HEK293 (cell line): ENCODE data around the gene CIAO2A.

Source experiments
- CTCF ChIA-PET: fragments of 350-600 bp; formaldehyde crosslinking; extraction: SDS; loops from one replicate; lab custom pipeline; 2021; ENCODE audit warnings: antibody characterized with exemption; lab: Yijun Ruan, JAX
- POLR2A ChIA-PET: fragments of 300-600 bp; formaldehyde crosslinking; extraction: SDS; loops from one replicate; lab custom pipeline; 2020; ENCODE audit warnings: antibody characterized with exemption, inconsistent platforms; lab: Yijun Ruan, JAX
- H3K27ac ChIP-seq: fragments of 200-500 bp; sonication (Bioruptor generic); 2 replicates; pipeline ENCODE4 v1.5.1; 2014; ENCODE audit warnings: low read depth, low read length, control low read depth, inconsistent platforms; ENCODE audit errors: extremely low read depth
- H3K36me3 ChIP-seq, 2 experiments: fragments of 200-500 bp in 1 of 2; sonication (Bioruptor generic) in 1 of 2; 1 replicate in 1 of 2; 2 replicates in 1 of 2; pipeline ENCODE4 v1.5.1; 2014 to 2017; ENCODE audit warnings: inconsistent platforms in 2 of 2, low read length in 2 of 2; ENCODE audit not compliant: control insufficient read depth in 2 of 2, insufficient read depth in 1 of 2
- H3K4me1 ChIP-seq: fragments of 200-500 bp; sonication (Bioruptor generic); 2 replicates; pipeline ENCODE4 v1.5.1; 2014; ENCODE audit warnings: mild to moderate bottlenecking, low read length, inconsistent platforms; ENCODE audit not compliant: control insufficient read depth, insufficient read depth
- H3K4me3 ChIP-seq: 2 replicates; pipeline ENCODE4 v1.5.1; 2011; ENCODE audit warnings: low read depth, mild to moderate bottlenecking, control low read depth, low read length, moderate library complexity
- H3K9me3 ChIP-seq: fragments of 200-500 bp; sonication (Bioruptor generic); 2 replicates; pipeline ENCODE4 v1.5.1; 2014; ENCODE audit warnings: low read depth, low read length, inconsistent platforms; ENCODE audit not compliant: control insufficient read depth, insufficient read depth
- IKZF3 ChIP-seq: fragments of 450-650 bp; IDR thresholded peaks from 2 replicates; pipeline ENCODE4 v1.5.0; 2018; ENCODE audit warnings: missing biosample characterization, mild to moderate bottlenecking, missing genetic modification characterization, moderate library complexity
- KLF7 ChIP-seq: fragments of 450-650 bp; formaldehyde crosslinking; IDR thresholded peaks from 2 replicates; pipeline ENCODE4 v1.5.1; 2016; ENCODE audit warnings: missing biosample characterization, missing genetic modification characterization, borderline replicate concordance
- PRDM2 ChIP-seq: fragments of 450-650 bp; formaldehyde crosslinking; IDR thresholded peaks from 2 replicates; pipeline ENCODE4 v1.5.1; 2016; ENCODE audit warnings: missing biosample characterization, missing genetic modification characterization, borderline replicate concordance
- SP7 ChIP-seq: fragments of 450-650 bp; formaldehyde crosslinking; IDR thresholded peaks from 2 replicates; pipeline ENCODE4 v1.5.1; 2016; ENCODE audit warnings: missing biosample characterization, missing genetic modification characterization
- ZBTB17 ChIP-seq: fragments of 450-650 bp; formaldehyde crosslinking; IDR thresholded peaks from 2 replicates; pipeline ENCODE4 v1.5.1; 2016; ENCODE audit warnings: missing biosample characterization, missing genetic modification characterization
- ZFP41 ChIP-seq: fragments of 450-650 bp; formaldehyde crosslinking; IDR thresholded peaks from 2 replicates; pipeline ENCODE4 v1.5.1; 2016; ENCODE audit warnings: missing biosample characterization, missing genetic modification characterization, borderline replicate concordance
- ZFP69B ChIP-seq: fragments of 450-650 bp; formaldehyde crosslinking; IDR thresholded peaks from 2 replicates; pipeline ENCODE4 v1.5.1; 2016; ENCODE audit warnings: missing biosample characterization, missing genetic modification characterization
- ZNF132 ChIP-seq: fragments of 450-650 bp; formaldehyde crosslinking; IDR thresholded peaks from 2 replicates; pipeline ENCODE4 v1.5.1; 2017; ENCODE audit warnings: missing biosample characterization, missing genetic modification characterization, borderline replicate concordance
- ZNF202 ChIP-seq: fragments of 450-650 bp; formaldehyde crosslinking; IDR thresholded peaks from 2 replicates; pipeline ENCODE4 v1.5.1; 2016; ENCODE audit warnings: missing biosample characterization, missing genetic modification characterization, borderline replicate concordance
- ZNF354C ChIP-seq: fragments of 450-650 bp; formaldehyde crosslinking; IDR thresholded peaks from 2 replicates; pipeline ENCODE4 v1.5.1; 2016; ENCODE audit warnings: missing biosample characterization, missing genetic modification characterization, low read depth, borderline replicate concordance
- ZNF433 ChIP-seq: fragments of 450-650 bp; formaldehyde crosslinking; IDR thresholded peaks from 2 replicates; pipeline ENCODE4 v1.5.1; 2016; ENCODE audit warnings: missing biosample characterization, missing genetic modification characterization, low read depth
- ZNF544 ChIP-seq: fragments of 450-650 bp; formaldehyde crosslinking; IDR thresholded peaks from 2 replicates; pipeline ENCODE4 v1.5.0; 2017; ENCODE audit warnings: missing biosample characterization, missing genetic modification characterization
- ZNF549 ChIP-seq: fragments of 450-650 bp; IDR thresholded peaks from 2 replicates; pipeline ENCODE4 v1.5.1; 2018; ENCODE audit warnings: missing biosample characterization, missing genetic modification characterization, mild to moderate bottlenecking, inconsistent platforms, moderate library complexity
- ZNF558 ChIP-seq: fragments of 450-650 bp; formaldehyde crosslinking; IDR thresholded peaks from 2 replicates; pipeline ENCODE4 v1.5.1; 2016; ENCODE audit warnings: missing biosample characterization, missing genetic modification characterization
- ZNF585B ChIP-seq: fragments of 450-650 bp; formaldehyde crosslinking; IDR thresholded peaks from 2 replicates; pipeline ENCODE4 v1.5.1; 2016; ENCODE audit warnings: missing biosample characterization, missing genetic modification characterization
- ZNF624 ChIP-seq: fragments of 450-650 bp; formaldehyde crosslinking; IDR thresholded peaks from 2 replicates; pipeline ENCODE4 v1.5.1; 2017; ENCODE audit warnings: missing biosample characterization, missing genetic modification characterization
- ZNF660 ChIP-seq: fragments of 450-650 bp; IDR thresholded peaks from 2 replicates; pipeline ENCODE4 v1.5.1; 2018; ENCODE audit warnings: missing biosample characterization, mild to moderate bottlenecking, missing genetic modification characterization
- ZNF664 ChIP-seq: fragments of 450-650 bp; formaldehyde crosslinking; IDR thresholded peaks from 2 replicates; pipeline ENCODE4 v1.5.1; 2016; ENCODE audit warnings: missing biosample characterization, missing genetic modification characterization
- ZSCAN23 ChIP-seq: fragments of 450-650 bp; formaldehyde crosslinking; IDR thresholded peaks from 2 replicates; pipeline ENCODE4 v1.5.1; 2016; ENCODE audit warnings: missing biosample characterization, missing genetic modification characterization
- ZSCAN4 ChIP-seq: fragments of 450-650 bp; formaldehyde crosslinking; IDR thresholded peaks from 2 replicates; pipeline ENCODE4 v1.5.1; 2017; ENCODE audit warnings: missing biosample characterization, missing genetic modification characterization
- ZSCAN5A ChIP-seq: fragments of 450-650 bp; formaldehyde crosslinking; IDR thresholded peaks from 2 replicates; pipeline ENCODE4 v1.5.1; 2016; ENCODE audit warnings: missing biosample characterization, missing genetic modification characterization

The CIAO2A gene

GRCh38 chr15:64112073-64112772 is 18.6 kb upstream of the CIAO2A start:
- no peak overlapping the region for H3K27ac ChIP-seq
- CTCF ChIA-PET, result interaction anchor here (0.6 to 0.7 kb wide), 2 partner anchors 42 kb away, joined by 4 read pairs; no protein-coding TSS in a partner anchor
- POLR2A ChIA-PET, result interaction anchor here (1.1 kb wide), 1 partner anchor 17 kb away, joined by 3 read pairs; the partner anchor contains the start of gene SNX1

GRCh38 chr15:64111679-64112050 is 18.0 kb upstream of the CIAO2A start:
- H3K36me3 ChIP-seq, result peaks cover 0 to 41% of the 10 kb centered on the region in 2 experiments
- no peaks in the 10 kb centered on the region for H3K9me3 ChIP-seq
- TF ChIP-seq PRDM2 (tag by site-specific recombination), result no peak
- TF ChIP-seq ZNF624 (tag by site-specific recombination), result no peak
- no peak for TF ChIP-seq ZNF544 (tag by site-specific recombination)
- TF ChIP-seq ZNF585B (tag by site-specific recombination), result no peak
- no peak for TF ChIP-seq ZNF132
- POLR2A ChIA-PET, result interaction anchor here (1.1 kb wide), 1 partner anchor 16 kb away, joined by 3 read pairs; the partner anchor contains the start of gene SNX1
- H3K27ac ChIP-seq, result no peak overlapping the region
- no peaks in the 10 kb centered on the region for H3K4me1 ChIP-seq
- CTCF ChIA-PET, result interaction anchor here (0.7 kb wide), 1 partner anchor 42 kb away, joined by 4 read pairs; no protein-coding TSS in a partner anchor
- no peak overlapping the region for H3K4me3 ChIP-seq

More at GRCh38 chr15:64112073-64112772, 18.6 kb upstream of the CIAO2A start:
- Histone ChIP-seq H3K4me3 (no peak overlapping the region), H3K9me3 (no peaks in the 10 kb centered on the region)
- TF ChIP-seq IKZF3 (tag by site-specific recombination) (no peak), ZNF549 (tag by site-specific recombination) (peak; percentile 44; the same call in 1 of the 2 replicates), ZNF433 (tag by site-specific recombination) (no peak), ZNF354C (tag by site-specific recombination) (no peak)
- TF ChIP-seq, all 188 proteins: peak for 1
- Histone ChIP-seq H3K4me1 (no peaks in the 10 kb centered on the region), H3K36me3 (peaks cover 0 to 45% of the 10 kb centered on the region in 2 experiments)

- no peak overlapping the region for H3K4me3 ChIP-seq
- POLR2A ChIA-PET, result interaction anchor here (1.1 kb wide), 1 partner anchor 15 kb away, joined by 3 read pairs; the partner anchor contains the start of gene SNX1
- no peak overlapping the region for H3K27ac ChIP-seq
- H3K9me3 ChIP-seq, result no peaks in the 10 kb centered on the region
- CTCF ChIA-PET, result interaction anchor here (0.5 kb wide), 1 partner anchor 730 kb away, joined by 3 read pairs; no protein-coding TSS in a partner anchor
- no peaks in the 10 kb centered on the region for H3K4me1 ChIP-seq
- TF ChIP-seq ZNF660 (tag by site-specific recombination) (no peak), ZNF664 (tag by site-specific recombination) (no peak), ZSCAN4 (tag by site-specific recombination) (no peak), ZSCAN5A (tag by site-specific recombination) (no peak), ZFP69B (tag by site-specific recombination) (no peak), IKZF3 (tag by site-specific recombination) (no peak), ZSCAN23 (no peak), ZNF202 (tag by site-specific recombination) (no peak), KLF7 (tag by site-specific recombination) (no peak), ZFP41 (tag by site-specific recombination) (no peak), ZBTB17 (tag by site-specific recombination) (no peak), ZNF558 (tag by site-specific recombination) (no peak), SP7 (tag by site-specific recombination) (no peak)
- TF ChIP-seq, all 188 proteins: peak for 0
- peaks cover 0 to 36% of the 10 kb centered on the region in 2 experiments for H3K36me3 ChIP-seq
Measured at GRCh38 chr15:64110950-64111678, 17.5 kb upstream of the CIAO2A start.
